Trophoblast cell (in vitro differentiated cells and primary cell): ENCODE data around the gene EPB41L1.

Experiments
- DNase-seq, 2 donors: peaks; one replicate each; pipeline ENCODE4 v3.0.0-alpha.2; 2016
- H2AFZ ChIP-seq: 2 replicates; pipeline ENCODE4 v1.6.1; 2013; ENCODE audit warnings: low read length, moderate library complexity, mild to moderate bottlenecking; ENCODE audit not compliant: insufficient read depth, poor library complexity
- H2AK5ac ChIP-seq: 2 replicates; pipeline ENCODE4 v1.6.1; 2013; ENCODE audit warnings: mild to moderate bottlenecking, low read length
- H2BK120ac ChIP-seq: 2 replicates; pipeline ENCODE4 v1.6.1; 2013; ENCODE audit warnings: low read length, mild to moderate bottlenecking, moderate library complexity; ENCODE audit not compliant: insufficient read depth, poor library complexity
- H2BK12ac ChIP-seq: 2 replicates; pipeline ENCODE4 v1.6.1; 2013; ENCODE audit warnings: mild to moderate bottlenecking, low read length, moderate library complexity
- H2BK5ac ChIP-seq: 2 replicates; pipeline ENCODE4 v1.6.1; 2013; ENCODE audit warnings: low read length, low read depth, moderate library complexity, mild to moderate bottlenecking; ENCODE audit not compliant: poor library complexity
- H3K14ac ChIP-seq: 2 replicates; pipeline ENCODE4 v1.6.1; 2013; ENCODE audit warnings: mild to moderate bottlenecking, low read length
- H3K18ac ChIP-seq: 2 replicates; pipeline ENCODE4 v1.6.1; 2013; ENCODE audit warnings: mild to moderate bottlenecking, low read length
- H3K23ac ChIP-seq: 2 replicates; pipeline ENCODE4 v1.6.1; 2013; ENCODE audit warnings: low read length
- H3K27ac ChIP-seq: 2 replicates; pipeline ENCODE4 v1.5.1; 2013; ENCODE audit warnings: low read depth, mild to moderate bottlenecking, inconsistent platforms, low read length, moderate library complexity
- H3K27me3 ChIP-seq: 2 replicates; pipeline ENCODE4 v1.6.1; 2013; ENCODE audit warnings: inconsistent platforms, mild to moderate bottlenecking, low read length, moderate library complexity; ENCODE audit not compliant: insufficient read depth
- H3K36me3 ChIP-seq, 2 experiments: 1 replicate in 1 of 2; 2 replicates in 1 of 2; pipeline ENCODE4 v1.6.1; 2013; ENCODE audit warnings: low read length in 2 of 2, mild to moderate bottlenecking in 2 of 2, moderate library complexity in 1 of 2; ENCODE audit not compliant: insufficient read depth in 2 of 2, control insufficient read depth in 1 of 2
- H3K4ac ChIP-seq: 2 replicates; pipeline ENCODE4 v1.6.1; 2013; ENCODE audit warnings: low read depth, mild to moderate bottlenecking, low read length, moderate library complexity
- H3K4me1 ChIP-seq, 2 experiments: 1 replicate in 1 of 2; 2 replicates in 1 of 2; pipeline ENCODE4 v1.6.1; 2013; ENCODE audit warnings: low read length in 2 of 2, mild to moderate bottlenecking in 2 of 2, moderate library complexity in 1 of 2; ENCODE audit not compliant: insufficient read depth in 2 of 2, control insufficient read depth in 1 of 2
- H3K4me2 ChIP-seq: 2 replicates; pipeline ENCODE4 v1.6.1; 2013; ENCODE audit warnings: inconsistent platforms, mild to moderate bottlenecking, low read length, moderate library complexity
- H3K4me3 ChIP-seq: 2 replicates; pipeline ENCODE4 v1.5.1; 2013; ENCODE audit warnings: mild to moderate bottlenecking, low read depth, low read length, inconsistent platforms
- H3K79me1 ChIP-seq: one replicate; pipeline ENCODE4 v1.6.1; 2013; ENCODE audit warnings: low read length
- H3K79me2 ChIP-seq: 2 replicates; pipeline ENCODE4 v1.6.1; 2013; ENCODE audit warnings: low read length, mild to moderate bottlenecking; ENCODE audit not compliant: control insufficient read depth, insufficient read depth, poor library complexity
- H3K9ac ChIP-seq: 2 replicates; pipeline ENCODE4 v1.6.1; 2013; ENCODE audit warnings: mild to moderate bottlenecking, low read length
- H3K9me3 ChIP-seq: 2 replicates; pipeline ENCODE4 v1.6.1; 2013; ENCODE audit warnings: low read depth, mild to moderate bottlenecking, control low read depth, inconsistent platforms, low read length; ENCODE audit not compliant: insufficient read depth
- H4K12ac ChIP-seq: 2 replicates; pipeline ENCODE4 v1.6.1; 2013; ENCODE audit warnings: low read depth, mild to moderate bottlenecking, low read length, moderate library complexity
- H4K8ac ChIP-seq: 2 replicates; pipeline ENCODE4 v1.6.1; 2013; ENCODE audit warnings: low read depth, mild to moderate bottlenecking, low read length, moderate library complexity
- H4K91ac ChIP-seq: one replicate; pipeline ENCODE4 v1.6.1; 2013; ENCODE audit warnings: low read depth, mild to moderate bottlenecking, low read length, moderate library complexity
- WGBS: extraction: QIAGEN DNeasy Blood & Tissue Kit; methylation state at CpG from one replicate; pipeline ENCODE4 v1.1.7; 2013; ENCODE audit warnings: missing lambda C conversion rate; ENCODE audit not compliant: insufficient read length, insufficient coverage; ENCODE audit errors: extremely low coverage; 5-methylcytosine and 5-hydroxymethylcytosine counted together

The EPB41L1 gene

GRCh38 chr20:36193977-36194712 lies 39.6 kb downstream of the EPB41L1 start:
- DNase-seq, result no peak
- no peaks in the 10 kb centered on the region for H3K36me3 ChIP-seq
- H3K27me3 ChIP-seq, result no peaks in the 10 kb centered on the region
- no CpG with 5 or more reads among the region's 10 CpGs for WGBS
- H3K4me1 ChIP-seq, result no peaks in the 10 kb centered on the region
- H2AK5ac ChIP-seq, result no peak overlapping the region
- no peak overlapping the region for H2BK5ac ChIP-seq
- no peak overlapping the region for H3K27ac ChIP-seq
- H2BK120ac ChIP-seq, result no peak overlapping the region
- no peak overlapping the region for H3K14ac ChIP-seq
- H3K9me3 ChIP-seq, result no peaks in the 10 kb centered on the region
- H4K8ac ChIP-seq, result no peak overlapping the region
- no peak overlapping the region for H3K4ac ChIP-seq
- no peak overlapping the region for H3K4me3 ChIP-seq
- H2AFZ ChIP-seq, result no peak overlapping the region
- no peak overlapping the region for H4K12ac ChIP-seq
- H3K79me1 ChIP-seq, result no peaks in the 10 kb centered on the region
- H3K9ac ChIP-seq, result no peak overlapping the region
- H2BK12ac ChIP-seq, result no peak overlapping the region
- no peak overlapping the region for H3K4me2 ChIP-seq
- no peaks in the 10 kb centered on the region for H3K79me2 ChIP-seq
- H3K23ac ChIP-seq, result no peak overlapping the region
- H4K91ac ChIP-seq, result no peak overlapping the region
- H3K18ac ChIP-seq, result no peak overlapping the region

GRCh38 chr20:36196676-36197075 lies 42.1 kb downstream of the EPB41L1 start:
- H4K12ac ChIP-seq, result no peak overlapping the region
- DNase-seq, result no peak
- H2AK5ac ChIP-seq, result no peak overlapping the region
- no peak overlapping the region for H3K4me3 ChIP-seq
- H2AFZ ChIP-seq, result no peak overlapping the region
- no peak overlapping the region for H4K8ac ChIP-seq
- no peak overlapping the region for H3K18ac ChIP-seq
- no peaks in the 10 kb centered on the region for H3K4me1 ChIP-seq
- H3K23ac ChIP-seq, result no peak overlapping the region
- H2BK120ac ChIP-seq, result no peak overlapping the region
- H3K79me1 ChIP-seq, result no peaks in the 10 kb centered on the region
- H3K27ac ChIP-seq, result no peak overlapping the region
- H3K36me3 ChIP-seq, result no peaks in the 10 kb centered on the region
- H2BK12ac ChIP-seq, result no peak overlapping the region
- H3K9me3 ChIP-seq, result no peaks in the 10 kb centered on the region
- H2BK5ac ChIP-seq, result no peak overlapping the region
- no peak overlapping the region for H3K4ac ChIP-seq
- H4K91ac ChIP-seq, result no peak overlapping the region
- no peaks in the 10 kb centered on the region for H3K27me3 ChIP-seq
- H3K14ac ChIP-seq, result no peak overlapping the region
- no peaks in the 10 kb centered on the region for H3K79me2 ChIP-seq
- no peak overlapping the region for H3K9ac ChIP-seq
- H3K4me2 ChIP-seq, result no peak overlapping the region
- WGBS, result no CpG with 5 or more reads among the region's 2 CpGs

- Histone ChIP-seq H2BK5ac (no peak overlapping the region), H3K79me1 (no peaks in the 10 kb centered on the region), H3K79me2 (no peaks in the 10 kb centered on the region), H4K91ac (no peak overlapping the region), H3K27me3 (no peaks in the 10 kb centered on the region), H2BK12ac (no peak overlapping the region), H3K18ac (no peak overlapping the region), H3K23ac (no peak overlapping the region), H3K9ac (no peak overlapping the region), H3K4me2 (no peak overlapping the region), H3K27ac (no peak overlapping the region), H3K9me3 (no peaks in the 10 kb centered on the region), H3K14ac (no peak overlapping the region), H3K4me3 (no peak overlapping the region), H3K4me1 (no peaks in the 10 kb centered on the region), H4K12ac (no peak overlapping the region), H2AK5ac (no peak overlapping the region), H3K4ac (no peak overlapping the region), H2BK120ac (no peak overlapping the region), H3K36me3 (no peaks in the 10 kb centered on the region), H2AFZ (no peak overlapping the region), H4K8ac (no peak overlapping the region)
- WGBS, result no CpG with 5 or more reads among the region's 2 CpGs
- no peak for DNase-seq
These were observed 42.7 kb downstream of the EPB41L1 start for GRCh38 chr20:36197271-36197670.

- H4K12ac ChIP-seq, result no peak overlapping the region
- H3K79me1 ChIP-seq, result no peaks in the 10 kb centered on the region
- no peak overlapping the region for H3K18ac ChIP-seq
- no peak overlapping the region for H4K8ac ChIP-seq
- no peak overlapping the region for H2BK5ac ChIP-seq
- H3K23ac ChIP-seq, result no peak overlapping the region
- H2AK5ac ChIP-seq, result no peak overlapping the region
- no peak overlapping the region for H3K14ac ChIP-seq
- no peak overlapping the region for H3K4me3 ChIP-seq
- H2AFZ ChIP-seq, result no peak overlapping the region
- no peak overlapping the region for H3K9ac ChIP-seq
- no peak overlapping the region for H2BK12ac ChIP-seq
- H3K27ac ChIP-seq, result no peak overlapping the region
- no peaks in the 10 kb centered on the region for H3K36me3 ChIP-seq
- WGBS, result no CpG with 5 or more reads among the region's 6 CpGs
- H3K4me2 ChIP-seq, result no peak overlapping the region
- DNase-seq, result peak; percentile 75 to 91
- H4K91ac ChIP-seq, result no peak overlapping the region
- H3K4me1 ChIP-seq, result no peaks in the 10 kb centered on the region
- no peaks in the 10 kb centered on the region for H3K27me3 ChIP-seq
- no peaks in the 10 kb centered on the region for H3K79me2 ChIP-seq
- H3K4ac ChIP-seq, result no peak overlapping the region
- no peak overlapping the region for H2BK120ac ChIP-seq
- H3K9me3 ChIP-seq, result no peaks in the 10 kb centered on the region
These were observed 45.1 kb downstream of the EPB41L1 start for GRCh38 chr20:36199345-36200257.
